Hypothalamus (tissue), 51 donors: ENCODE results near the gene MOGAT2.
"Not testable (repeated sequence)": the region's sequence is repeated elsewhere in the genome, so short reads cannot be mapped to it uniquely, and the experiment has no call there.

Experiments used
- DNase-seq, 51 donors: peaks; one replicate each; lab custom pipeline; 2025; lab: John Stamatoyannopoulos, UW

The MOGAT2 gene

GRCh38 chr11:75717608-75718418, at the start of gene MOGAT2:
Gene MOGAT2 (plus strand): TSS chr11:75717838. CDS start chr11:75717889, 51 bp downstream.
- peak in 10 of 51 donors; percentile 3 to 44 (median 22) for DNase-seq

GRCh38 chr11:75668451-75669297, 49.0 kb upstream of the MOGAT2 start, which contains the start of gene MAP6:
Gene MAP6 (minus strand): TSS chr11:75669038. CDS start chr11:75668369, 669 bp downstream.
- peak in 31 of 51 donors; percentile 25 to 88 (median 53) for DNase-seq

- peak in 1 of 51 donors; percentile 7 for DNase-seq
These were observed 43.6 kb upstream of the MOGAT2 start for GRCh38 chr11:75673977-75674582.

- no peak for DNase-seq
These were observed 40.4 kb upstream of the MOGAT2 start for GRCh38 chr11:75677275-75677674.

GRCh38 chr11:75677909-75678308, 39.7 kb upstream of the MOGAT2 start:
- no peak for DNase-seq

- DNase-seq, result no peak
These were observed 38.9 kb upstream of the MOGAT2 start for GRCh38 chr11:75678620-75679259.

- no peak for DNase-seq
These were observed 38.1 kb upstream of the MOGAT2 start for GRCh38 chr11:75679566-75679965.

GRCh38 chr11:75683856-75684255, 33.8 kb upstream of the MOGAT2 start:
- not testable (repeated sequence) for DNase-seq

- DNase-seq, result no peak
These were observed 27.6 kb upstream of the MOGAT2 start for GRCh38 chr11:75689863-75690609.

- DNase-seq, result no peak
These were observed 25.8 kb upstream of the MOGAT2 start for GRCh38 chr11:75691804-75692203.

- DNase-seq, result no peak
These were observed 19.6 kb upstream of the MOGAT2 start for GRCh38 chr11:75697906-75698581.

GRCh38 chr11:75700940-75701339, 16.7 kb upstream of the MOGAT2 start:
- no peak for DNase-seq

- DNase-seq, result no peak
These were observed 13.9 kb upstream of the MOGAT2 start for GRCh38 chr11:75703695-75704237.

- no peak for DNase-seq
These were observed 12.1 kb upstream of the MOGAT2 start for GRCh38 chr11:75705541-75705940.

GRCh38 chr11:75706260-75706729, 11.3 kb upstream of the MOGAT2 start:
- DNase-seq, result peak in 43 of 51 donors; percentile 12 to 78 (median 40)

GRCh38 chr11:75714211-75714610, 3.4 kb upstream of the MOGAT2 start:
- no peak for DNase-seq

GRCh38 chr11:75715688-75716087, 1.9 kb upstream of the MOGAT2 start:
- no peak for DNase-seq

GRCh38 chr11:75716659-75717058, 979 bp upstream of the MOGAT2 start:
- no peak for DNase-seq
